Measurements from ENCODE around the gene IRF6. TPM values are rescaled to one million over a fixed set of nuclear protein-coding genes. Genes with fewer than 3 reads are reported as not detected.

The IRF6 gene
- 0.39 and 0.47 TPM in 2 replicates for total RNA-seq (2014; rRNA removed; shearing (Covaris generic))

GRCh38 chr1:209805875-209806760, at the start of gene IRF6:
IRF6 (minus strand) TSS chr1:209806142; CDS start chr1:209801413, 4,729 bp downstream.
- no peak for DNase-seq (ENCODE audit: low read depth)

GRCh38 chr1:209855623-209856022, 49.7 kb upstream of the IRF6 start:
- no peak for DNase-seq (ENCODE audit: low read depth)

- no peak for DNase-seq (ENCODE audit: low read depth)
Measured at GRCh38 chr1:209855006-209855405, 49.1 kb upstream of the IRF6 start.

- no peak for DNase-seq (ENCODE audit: low read depth)
Measured at GRCh38 chr1:209854196-209854595, 48.3 kb upstream of the IRF6 start.

GRCh38 chr1:209853676-209854075, 47.7 kb upstream of the IRF6 start:
- no peak for DNase-seq (ENCODE audit: low read depth)

GRCh38 chr1:209850342-209850979, 44.5 kb upstream of the IRF6 start:
- DNase-seq (ENCODE audit: low read depth), result peak; percentile 51

DNA sequence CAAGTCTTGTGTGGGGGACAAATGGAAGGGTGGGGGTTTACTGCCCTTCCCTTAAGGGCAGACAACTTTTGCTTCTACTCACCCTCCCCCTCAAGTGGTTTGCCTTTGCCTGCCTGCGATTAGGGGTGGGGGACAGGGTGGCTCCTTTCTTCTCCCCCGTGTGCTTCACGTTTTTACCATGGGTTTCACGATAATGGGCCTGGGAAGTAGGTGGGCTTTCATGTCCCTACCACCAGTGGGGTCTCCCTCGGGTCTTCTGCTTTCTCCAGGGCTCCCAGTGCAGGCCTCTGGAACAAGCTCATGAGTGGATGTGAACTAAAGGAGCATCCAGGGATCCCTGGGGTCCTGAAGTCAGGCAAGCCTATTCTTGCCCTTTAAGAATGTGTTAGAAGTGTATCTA, 43.4 kb upstream of the IRF6 start:
- DNase-seq (ENCODE audit: low read depth), result no peak

GRCh38 chr1:209845408-209845725, 39.4 kb upstream of the IRF6 start:
- DNase-seq (ENCODE audit: low read depth), result no peak

DNA sequence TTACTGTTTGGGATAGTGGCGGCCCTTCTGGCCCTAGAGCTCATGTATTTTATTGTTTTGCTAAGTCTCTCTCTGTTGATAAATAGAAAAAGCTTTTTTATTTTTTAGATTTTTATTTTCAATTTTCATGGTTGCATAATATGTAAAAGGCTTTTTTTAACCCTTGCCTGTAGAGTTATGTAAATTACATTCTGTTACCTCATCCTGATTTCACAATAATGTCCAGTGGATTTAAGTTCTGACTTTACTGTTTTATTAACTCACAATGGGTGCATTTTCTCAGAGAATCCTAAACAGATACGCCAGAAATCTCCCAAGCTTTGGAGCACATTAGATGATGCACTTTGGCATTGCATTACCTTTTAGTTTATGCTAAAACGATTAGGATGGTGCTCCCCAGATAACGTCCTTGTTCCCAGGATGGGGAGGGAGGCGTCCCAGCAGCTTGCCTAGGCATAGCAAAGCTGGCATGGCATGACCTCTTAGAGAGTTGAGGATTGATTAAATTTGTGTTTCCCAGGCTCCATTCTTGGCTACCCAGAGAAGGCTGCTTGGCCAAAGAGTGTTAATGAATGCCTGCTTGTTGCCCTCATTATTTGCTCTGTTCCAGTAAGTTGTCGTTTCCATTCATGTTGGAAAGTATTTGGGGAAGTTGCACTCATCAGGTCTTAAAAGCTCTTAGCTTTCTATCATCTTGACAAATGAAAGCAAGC, 38.9 kb upstream of the IRF6 start:
- DNase-seq (ENCODE audit: low read depth), result no peak

- no peak for DNase-seq (ENCODE audit: low read depth)
Measured at GRCh38 chr1:209840611-209841010, 34.7 kb upstream of the IRF6 start.

DNA sequence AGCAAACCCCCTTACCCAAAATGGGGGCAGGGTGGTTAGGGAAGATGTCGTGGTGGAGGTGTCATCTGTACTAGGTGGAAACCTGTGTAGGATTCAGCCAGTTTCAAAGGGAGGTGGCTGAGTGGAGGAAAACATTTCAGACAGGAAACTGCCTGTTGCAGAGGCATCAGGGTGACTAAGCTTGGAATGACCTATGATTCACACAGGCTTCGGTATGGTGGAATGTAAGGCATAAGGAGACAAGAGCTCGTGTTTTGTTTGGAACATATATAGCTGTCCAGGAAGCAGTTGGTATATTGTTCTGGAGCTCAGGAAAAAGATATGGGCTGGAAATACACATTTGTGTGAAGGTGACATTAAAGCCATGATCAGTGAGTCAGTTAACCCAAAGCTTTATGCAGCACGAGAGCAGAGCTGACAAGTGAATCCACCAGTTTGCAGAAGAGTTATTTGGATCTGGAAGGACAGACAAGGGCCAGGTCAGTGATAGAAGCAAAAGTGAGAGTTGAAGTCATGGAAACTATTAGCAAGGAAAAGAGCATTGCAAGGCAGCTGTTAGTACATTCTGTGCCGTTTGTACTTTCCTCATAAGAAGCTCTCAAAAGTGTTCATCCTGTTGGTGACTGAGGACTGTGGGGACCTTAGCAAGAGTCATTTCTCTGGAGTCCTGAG, 34.1 kb upstream of the IRF6 start:
- peak; percentile 95 for DNase-seq (ENCODE audit: low read depth)

DNA sequence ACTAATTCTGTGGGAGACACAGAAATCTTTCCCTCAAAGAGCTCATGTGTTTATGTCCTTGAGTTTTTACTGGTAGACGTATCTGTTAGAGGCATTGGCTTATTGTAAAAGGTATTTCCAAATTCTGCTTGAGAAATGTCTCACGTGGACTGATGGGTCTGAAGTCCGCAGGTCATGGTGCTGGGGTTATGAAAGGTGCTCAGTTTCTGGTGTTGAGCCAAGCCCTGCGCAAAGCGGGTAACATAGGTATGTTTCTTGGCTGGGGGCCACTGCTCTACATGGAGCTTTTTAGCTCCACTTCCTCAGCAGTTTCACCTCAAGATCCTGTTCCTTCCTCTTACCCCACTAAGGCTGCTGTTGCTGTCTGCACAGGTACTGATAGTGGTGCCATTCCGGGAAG, 32.6 kb upstream of the IRF6 start:
- DNase-seq (ENCODE audit: low read depth), result no peak

DNA sequence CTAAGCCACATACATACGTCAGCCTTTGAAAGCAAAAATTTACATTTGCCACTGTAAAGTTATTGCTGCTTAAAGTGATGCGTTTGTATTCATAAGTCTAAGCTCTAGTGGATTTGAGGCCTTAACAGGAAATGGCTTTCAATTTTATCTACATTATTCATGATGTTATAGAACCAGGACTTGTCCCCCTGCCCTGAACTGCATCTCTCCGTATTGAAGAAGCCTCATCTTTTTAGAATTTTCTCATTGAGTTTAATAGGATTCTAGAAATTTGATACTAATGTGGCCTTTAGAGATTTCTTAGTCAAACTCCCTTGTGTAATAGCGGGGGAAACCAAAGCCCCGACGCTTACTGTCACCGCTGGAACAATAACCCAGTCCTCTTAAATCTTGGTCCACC, 31.7 kb upstream of the IRF6 start:
- DNase-seq (ENCODE audit: low read depth), result no peak

GRCh38 chr1:209835782-209836298, 29.9 kb upstream of the IRF6 start:
- DNase-seq (ENCODE audit: low read depth), result peak; percentile 47

DNA sequence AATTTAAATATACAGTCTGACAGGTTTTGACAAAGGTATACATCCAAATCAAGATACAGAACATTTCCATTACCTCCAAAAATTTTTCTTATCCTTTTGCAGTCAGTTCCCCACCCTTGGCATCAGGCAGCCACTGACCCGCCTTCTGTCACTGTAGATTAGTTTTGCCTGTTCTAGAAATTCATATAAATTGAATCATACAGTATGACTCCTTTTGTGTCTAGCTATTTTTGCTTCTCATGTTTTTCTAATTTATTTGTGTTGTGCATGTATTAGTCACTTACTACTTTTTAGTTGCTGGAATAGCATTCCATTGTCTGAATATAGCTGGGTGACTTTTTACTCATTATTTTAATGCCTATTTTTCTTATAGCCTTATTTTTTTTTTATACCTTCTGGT, 25.7 kb upstream of the IRF6 start:
- peak; percentile 59 for DNase-seq (ENCODE audit: low read depth)

DNA sequence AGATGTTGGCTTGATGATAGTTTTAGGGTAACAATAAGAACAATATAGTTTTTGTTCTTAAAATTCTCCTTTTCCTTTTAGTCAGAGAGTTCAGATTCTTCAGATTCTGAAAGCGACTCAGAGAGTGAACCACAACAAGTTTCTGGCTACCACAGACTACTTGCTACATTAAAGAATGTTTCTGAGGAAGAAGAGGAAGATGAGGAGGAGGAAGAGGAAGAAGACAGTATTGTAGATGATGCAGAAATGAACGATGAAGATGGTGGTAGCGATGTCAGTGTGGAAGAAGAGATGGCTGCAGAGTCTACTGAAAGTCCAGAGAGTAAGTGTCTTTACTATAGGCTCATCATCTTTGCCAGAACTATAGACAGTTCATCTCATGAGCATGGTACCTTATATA, 24.8 kb upstream of the IRF6 start:
- DNase-seq (ENCODE audit: low read depth), result no peak

GRCh38 chr1:209829716-209830115, 23.8 kb upstream of the IRF6 start:
- DNase-seq (ENCODE audit: low read depth), result no peak

DNA sequence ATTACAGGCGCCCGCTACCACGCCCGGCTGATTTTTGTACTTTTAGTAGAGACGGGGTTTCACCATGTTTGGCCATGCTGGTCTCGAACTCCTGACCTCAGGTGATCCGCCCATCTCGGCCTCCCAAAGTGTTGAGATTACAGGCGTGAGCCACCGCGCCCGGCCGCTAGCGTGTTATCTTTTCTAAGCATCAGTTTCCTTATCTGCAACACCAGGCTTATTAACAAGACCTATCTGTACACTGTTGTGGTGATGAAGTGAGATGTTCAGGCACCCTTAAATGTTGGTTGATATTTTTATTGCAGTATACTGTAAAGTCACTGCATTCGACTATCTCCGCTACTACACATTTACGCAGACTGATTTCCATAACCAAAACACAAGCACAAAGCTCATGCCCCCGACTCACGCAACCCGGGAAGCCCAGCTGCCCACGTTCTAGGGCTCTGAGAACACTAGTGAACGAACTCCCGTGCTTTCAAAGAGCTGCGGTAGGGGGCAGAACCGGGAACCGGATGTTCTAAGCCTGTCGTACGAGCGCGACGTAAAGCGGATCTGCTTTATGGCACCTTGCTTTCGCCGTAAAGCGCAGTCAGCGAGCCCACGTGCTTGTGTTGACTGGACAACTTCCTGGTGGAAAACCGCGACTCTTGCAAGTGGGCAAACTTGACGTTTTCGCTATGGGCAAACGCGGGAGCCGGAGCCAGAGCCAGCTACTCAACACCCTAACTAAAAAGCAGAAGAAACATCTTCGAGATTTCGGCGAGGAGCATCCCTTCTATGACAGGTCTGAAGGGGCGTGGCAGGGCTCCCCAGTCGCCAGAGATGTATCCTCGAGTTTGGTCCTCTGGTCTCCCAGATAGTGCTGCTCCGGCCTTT, 21.7 kb upstream of the IRF6 start, which contains the start of gene UTP25:
Gene UTP25, plus strand, starts transcription at position 589 of the 879 bp plus-strand sequence. Its CDS starts 92 bp downstream, at position 681.
- DNase-seq (ENCODE audit: low read depth), result peak; percentile 95

GRCh38 chr1:209825591-209826434, 19.9 kb upstream of the IRF6 start:
- no peak for DNase-seq (ENCODE audit: low read depth)
